GM21447 (cell line): ENCODE measurements around the gene M1AP.
A peak's percentile ranks its signal among the peaks of the same experiment; 100 is the strongest.

ENCODE experiments used
- ATAC-seq: cut with Tn5 transposase; IDR thresholded peaks from one replicate; pipeline ENCODE4 v1.9.1; 2021; ENCODE audit not compliant: unreplicated experiment

M1AP gene, protein sequence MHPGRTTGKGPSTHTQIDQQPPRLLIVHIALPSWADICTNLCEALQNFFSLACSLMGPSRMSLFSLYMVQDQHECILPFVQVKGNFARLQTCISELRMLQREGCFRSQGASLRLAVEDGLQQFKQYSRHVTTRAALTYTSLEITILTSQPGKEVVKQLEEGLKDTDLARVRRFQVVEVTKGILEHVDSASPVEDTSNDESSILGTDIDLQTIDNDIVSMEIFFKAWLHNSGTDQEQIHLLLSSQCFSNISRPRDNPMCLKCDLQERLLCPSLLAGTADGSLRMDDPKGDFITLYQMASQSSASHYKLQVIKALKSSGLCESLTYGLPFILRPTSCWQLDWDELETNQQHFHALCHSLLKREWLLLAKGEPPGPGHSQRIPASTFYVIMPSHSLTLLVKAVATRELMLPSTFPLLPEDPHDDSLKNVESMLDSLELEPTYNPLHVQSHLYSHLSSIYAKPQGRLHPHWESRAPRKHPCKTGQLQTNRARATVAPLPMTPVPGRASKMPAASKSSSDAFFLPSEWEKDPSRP

DNA sequence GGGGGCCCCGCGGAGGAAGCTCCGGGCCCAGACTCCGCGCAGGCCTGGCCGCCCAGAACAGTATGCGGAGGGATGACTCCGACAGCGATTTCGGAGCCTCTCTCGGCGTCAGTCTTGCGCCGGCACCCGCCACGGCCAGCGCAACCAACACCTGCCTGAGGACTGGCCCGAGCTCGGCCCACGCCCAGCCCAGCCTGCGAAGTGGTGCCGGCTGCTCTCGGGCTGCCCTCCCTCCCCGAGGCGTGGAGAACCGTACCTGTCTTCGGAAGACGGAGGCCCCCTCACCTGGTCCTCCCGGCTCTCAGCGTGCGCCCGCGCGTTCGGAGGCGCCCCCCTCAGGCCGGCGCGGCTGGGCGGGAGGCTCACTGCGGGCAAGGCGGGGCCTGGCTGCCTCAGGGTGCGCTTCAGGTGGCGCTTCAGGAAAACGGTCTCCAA lies at the start of gene M1AP:
Gene M1AP (minus strand): TSS at position 322 of the 435 bp plus-strand sequence. CDS start 8,055 bp downstream, outside the sequence.
- no peak for ATAC-seq

DNA sequence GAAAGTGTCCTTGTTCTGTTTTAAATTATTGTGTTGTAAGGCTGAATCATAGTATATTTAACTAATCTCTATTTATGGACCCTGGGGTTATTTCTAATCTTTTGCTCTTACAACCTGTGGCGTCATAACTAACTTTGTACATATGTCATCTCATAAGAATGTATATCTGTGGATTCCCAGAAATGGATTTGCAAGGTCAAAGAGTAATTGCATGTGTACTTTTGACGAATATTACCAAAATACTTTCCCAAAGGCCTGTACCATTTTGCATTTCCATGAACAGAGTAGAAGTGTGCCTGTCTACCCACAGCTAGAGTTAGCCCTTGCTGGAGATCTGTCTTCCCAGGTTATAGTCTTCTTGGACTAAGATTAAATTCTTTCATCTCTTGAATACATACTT lies 48.7 kb upstream of the M1AP start:
- no peak for ATAC-seq

DNA sequence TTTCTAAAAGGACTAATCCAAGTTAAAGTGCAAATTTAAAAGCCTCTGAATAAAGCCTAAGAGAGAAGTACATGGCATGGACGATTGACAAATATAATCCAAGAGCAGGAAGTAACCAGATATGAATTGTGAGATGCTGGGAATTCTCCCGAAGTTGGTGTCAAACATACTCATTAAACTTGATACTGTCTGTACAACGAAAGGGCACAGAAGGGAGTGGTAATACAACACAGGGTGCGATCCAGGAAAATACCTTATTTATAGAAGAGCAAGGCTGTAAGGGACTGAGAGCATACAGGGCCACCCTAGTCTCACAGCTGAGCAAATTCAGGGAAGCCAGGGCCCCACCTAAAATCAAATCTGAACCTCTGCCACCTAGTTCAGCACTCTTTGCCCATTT lies 47.5 kb upstream of the M1AP start:
- ATAC-seq = no peak

DNA sequence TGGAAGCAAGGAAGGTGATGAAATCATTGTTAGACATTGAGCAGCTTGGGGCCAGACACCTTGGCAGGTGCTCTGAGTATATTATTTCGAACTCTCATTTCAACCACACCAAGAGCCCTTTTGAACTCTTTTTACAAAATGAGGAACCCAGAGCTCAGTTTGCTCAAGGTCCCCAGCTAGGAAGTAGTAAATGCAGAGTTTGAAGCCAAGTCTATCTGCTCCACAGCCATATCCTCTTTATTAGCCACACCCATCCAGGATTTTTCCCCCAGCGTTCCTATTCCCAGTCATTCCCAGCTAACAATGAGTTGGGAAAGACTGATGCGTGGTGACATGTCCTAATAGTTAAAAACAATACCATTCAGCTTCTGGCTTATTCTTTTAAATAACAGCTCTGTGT lies 46.2 kb upstream of the M1AP start:
- ATAC-seq = no peak

DNA sequence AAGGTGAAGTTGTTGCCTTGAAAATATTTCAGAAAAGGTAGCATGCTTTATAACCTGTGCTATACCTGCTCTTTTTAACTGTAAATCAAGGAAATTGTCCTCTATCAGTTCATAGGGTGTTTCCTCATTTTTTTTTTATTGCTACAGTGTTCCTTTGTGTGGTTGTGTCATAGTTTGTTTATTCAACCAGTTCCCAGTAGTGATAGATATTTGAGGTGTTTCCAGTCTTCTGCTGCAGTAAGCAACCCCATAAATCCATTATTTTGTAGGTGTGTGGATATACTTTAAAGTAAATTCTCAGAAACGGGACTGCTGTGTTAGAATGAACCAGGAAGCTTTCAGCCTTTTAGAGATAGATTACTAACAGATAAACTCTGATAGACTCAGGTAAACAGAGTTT lies 45.5 kb upstream of the M1AP start:
- ATAC-seq = no peak

DNA sequence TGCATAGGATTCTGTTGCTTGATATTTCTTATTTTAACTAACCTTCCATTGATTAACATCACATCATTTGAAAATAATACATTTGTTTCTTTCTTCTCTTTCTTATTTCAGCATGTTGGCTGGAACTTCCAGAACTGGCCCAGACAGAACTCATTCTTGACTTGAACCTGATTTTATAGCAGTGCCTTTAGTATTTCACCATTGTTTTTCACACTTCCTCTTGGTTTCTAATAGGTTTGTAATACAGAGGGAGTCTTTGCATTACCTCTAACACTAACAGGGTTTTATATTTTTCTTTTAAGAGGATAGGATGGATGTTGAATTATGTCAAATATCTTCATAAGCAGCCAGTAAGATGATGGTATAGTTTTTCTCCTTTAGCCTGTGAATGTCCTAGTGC lies 45.1 kb upstream of the M1AP start:
- ATAC-seq = no peak

DNA sequence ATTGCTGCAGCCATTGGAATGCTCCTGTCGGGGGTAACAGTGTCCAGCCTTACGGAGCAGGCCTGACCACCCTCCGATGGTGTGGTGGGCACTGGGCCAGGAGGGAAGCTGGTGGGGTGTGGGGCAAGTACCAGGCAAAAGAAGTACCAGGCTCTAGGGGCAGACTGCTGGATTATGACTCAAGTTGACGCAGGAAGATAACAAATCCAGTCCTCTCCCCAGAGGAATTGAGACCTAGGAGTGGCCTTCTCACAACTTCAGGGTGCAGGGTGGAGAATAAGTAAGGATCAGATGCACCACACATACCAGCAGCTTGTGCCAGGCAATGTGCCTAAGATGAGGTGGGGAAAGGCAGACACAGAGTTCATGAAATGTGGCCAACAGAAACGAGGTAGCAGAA lies 43.8 kb upstream of the M1AP start:
- ATAC-seq = no peak

DNA sequence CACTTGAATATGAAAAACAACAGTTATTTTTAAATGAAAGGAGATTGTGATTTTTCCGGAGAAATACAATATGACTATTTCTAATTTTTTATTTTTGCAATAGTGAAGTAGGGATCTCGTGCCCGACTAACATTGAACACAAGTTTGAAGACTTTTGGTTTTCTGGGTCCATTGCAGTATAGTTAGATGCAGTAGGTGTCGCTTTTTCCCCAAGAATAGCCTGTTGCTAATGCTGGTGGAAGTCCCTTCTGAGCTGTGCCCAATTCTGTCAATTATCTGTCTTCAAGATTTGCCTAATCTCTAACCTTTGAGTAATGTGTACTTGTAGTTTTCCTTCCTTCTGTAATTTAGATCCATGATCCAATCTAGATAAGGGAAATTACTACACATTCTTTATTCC lies 42.4 kb upstream of the M1AP start:
- peak; percentile 70 for ATAC-seq

DNA sequence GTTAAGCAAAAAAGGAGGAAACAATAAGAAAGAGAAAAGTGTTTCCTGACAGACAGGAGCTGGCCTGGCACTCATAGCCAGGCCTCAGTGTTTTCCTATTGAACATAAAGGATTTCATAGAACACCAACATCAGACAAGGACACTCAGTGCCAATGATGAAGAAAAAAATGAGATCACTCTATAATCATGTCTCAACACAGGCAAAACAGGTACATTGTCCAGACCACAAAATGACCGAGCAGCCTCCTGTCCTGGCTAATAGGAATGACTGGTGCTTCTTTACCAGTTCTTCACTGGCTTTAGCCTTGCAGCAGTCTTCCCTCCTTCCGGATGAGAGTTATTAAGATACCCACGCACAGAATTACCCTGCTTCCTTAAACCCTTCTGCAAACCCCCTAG lies 41.5 kb upstream of the M1AP start:
- no peak for ATAC-seq

DNA sequence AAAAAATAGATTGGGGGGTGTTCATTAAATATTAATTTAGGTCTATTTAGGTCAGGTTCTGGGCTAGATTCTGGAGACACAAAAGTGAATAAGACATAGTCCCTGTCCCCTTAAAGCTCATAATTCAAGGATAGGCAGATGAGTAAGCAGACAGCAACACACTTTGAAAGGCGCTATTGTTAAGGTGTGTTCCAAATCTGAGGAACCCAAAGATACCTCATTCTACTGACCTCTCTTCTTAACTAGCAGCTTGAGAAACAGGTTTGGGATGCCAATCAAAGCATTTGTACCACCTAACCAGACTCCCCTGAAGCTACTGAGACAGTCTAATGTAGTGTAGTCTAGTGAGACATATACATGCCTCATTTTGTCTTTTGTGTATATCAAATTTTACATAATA lies 40.8 kb upstream of the M1AP start:
- ATAC-seq = no peak

DNA sequence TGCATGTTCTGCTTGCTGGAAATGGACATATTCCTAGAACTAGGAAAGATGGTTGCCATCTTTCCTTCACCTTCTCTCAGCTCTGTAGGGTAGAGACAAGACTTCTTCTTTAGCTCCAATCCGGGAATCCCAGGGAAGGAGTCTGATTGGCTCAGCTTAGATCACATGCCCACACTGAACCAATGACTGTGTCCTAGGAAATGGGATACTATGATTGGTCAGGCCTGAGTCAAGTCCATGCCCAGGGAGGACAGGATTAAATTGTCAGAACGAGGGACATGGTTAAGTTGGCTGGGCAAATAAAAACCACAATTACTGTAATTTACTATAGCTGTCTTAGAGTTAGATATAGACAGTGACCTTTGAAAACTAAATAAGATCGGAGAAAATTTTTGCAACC lies 37.3 kb upstream of the M1AP start:
- ATAC-seq = no peak

DNA sequence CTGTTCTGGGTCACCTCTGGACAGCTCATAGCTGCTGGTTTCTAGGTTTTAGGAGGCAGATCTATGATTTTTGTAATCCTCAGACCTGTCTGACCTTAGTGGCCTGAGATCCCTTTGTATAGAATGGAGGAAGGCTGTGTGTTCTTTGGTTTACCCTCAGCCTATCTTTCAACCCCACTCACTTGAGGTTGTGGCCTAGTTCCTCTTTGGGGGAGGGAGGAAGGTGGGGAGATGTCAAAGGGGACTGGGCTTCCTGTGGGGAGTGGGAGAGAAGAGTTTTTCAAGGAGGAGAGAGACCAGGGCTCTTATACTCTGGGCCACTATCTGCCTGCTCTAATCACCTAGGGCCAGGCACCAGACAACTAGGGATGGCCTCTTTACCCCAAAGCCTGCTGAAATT lies 34.4 kb upstream of the M1AP start:
- ATAC-seq = no peak

DNA sequence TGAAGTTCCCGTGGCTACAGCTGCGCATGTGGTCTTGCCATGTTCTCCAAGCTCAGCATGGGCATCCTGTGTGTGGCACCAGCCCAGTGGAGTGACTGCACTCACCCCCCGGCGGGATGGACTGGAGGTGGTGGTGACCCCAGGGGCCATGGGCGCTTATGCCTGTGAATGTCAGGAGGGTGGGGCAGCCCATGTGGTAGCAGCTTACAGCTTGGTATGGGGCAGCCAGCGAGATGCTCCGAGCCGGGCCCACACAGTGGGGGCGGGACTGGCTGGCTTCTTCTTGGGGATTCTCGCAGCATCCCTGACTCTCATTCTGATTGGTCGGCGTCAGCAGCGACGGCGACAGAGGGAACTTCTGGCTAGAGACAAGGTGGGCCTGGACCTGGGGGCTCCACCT lies 31.5 kb upstream of the M1AP start:
- no peak for ATAC-seq

DNA sequence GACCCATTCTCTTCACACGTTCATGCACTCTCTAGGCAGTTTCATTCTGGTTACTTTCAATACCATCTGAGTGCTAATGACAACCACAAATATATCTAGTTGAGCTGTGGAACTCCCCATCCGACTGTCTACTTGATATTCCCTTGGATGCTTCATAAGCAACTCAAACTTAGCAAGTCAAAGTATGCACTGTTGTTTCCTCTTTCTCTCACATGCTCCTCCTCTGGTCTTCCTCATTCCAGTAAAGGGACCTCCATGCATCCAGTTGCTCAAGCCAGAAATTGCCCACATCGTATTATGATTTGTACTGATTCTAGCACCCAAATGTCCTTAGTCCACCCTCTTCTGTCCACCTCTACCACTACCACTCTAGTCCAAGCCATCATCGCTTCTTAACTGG lies 28.2 kb upstream of the M1AP start:
- no peak for ATAC-seq

DNA sequence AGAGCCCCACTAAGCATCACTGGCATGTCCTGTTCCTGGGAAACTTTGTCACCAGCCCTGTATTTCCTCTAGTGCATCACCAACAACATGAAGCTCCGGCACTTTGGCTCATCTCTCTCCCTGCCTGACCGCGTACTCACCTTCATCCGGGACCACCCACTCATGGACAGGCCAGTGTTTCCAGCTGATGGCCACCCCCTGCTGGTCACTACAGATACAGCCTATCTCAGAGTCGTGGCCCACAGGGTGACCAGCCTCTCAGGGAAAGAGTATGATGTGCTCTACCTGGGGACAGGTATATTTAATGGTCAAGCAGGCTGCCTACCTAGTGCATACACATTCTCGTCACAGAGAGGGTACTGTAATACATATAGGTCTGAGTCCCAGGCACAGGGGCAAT lies 27.0 kb upstream of the M1AP start:
- no peak for ATAC-seq

DNA sequence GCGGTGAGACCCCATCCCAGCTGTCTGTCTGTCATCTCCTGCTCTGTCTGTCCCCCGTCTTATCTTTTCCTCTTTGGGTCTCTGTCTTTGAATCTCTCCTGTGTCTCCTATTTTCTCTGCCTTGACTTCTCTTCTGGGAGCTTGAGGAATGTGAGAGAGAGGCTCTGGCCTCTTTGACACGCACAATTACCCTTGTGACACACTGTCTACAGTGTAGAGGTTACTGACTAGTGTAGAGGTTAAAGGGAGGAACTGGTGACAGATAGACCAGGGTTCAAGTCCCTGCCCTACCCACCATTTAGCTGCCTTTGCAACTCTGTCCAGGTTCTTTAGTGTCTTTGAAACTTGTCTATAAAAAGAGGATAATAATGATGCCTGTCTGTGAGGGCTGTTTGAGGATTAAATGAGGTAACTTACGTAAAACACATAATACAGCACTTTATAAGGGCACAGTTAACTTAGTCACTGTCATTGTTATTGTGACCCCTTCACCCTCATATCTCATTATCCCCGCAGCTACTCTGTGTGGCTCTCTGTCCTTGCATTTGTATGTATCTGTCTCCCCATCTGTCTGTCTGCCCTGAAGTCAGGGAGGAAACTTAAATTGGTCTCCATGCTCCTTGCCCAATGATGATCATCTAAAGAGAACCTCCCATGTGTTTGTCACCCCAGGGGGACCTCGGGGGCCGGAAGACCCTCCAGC lies 25.8 kb upstream of the M1AP start:
- no peak for ATAC-seq

DNA sequence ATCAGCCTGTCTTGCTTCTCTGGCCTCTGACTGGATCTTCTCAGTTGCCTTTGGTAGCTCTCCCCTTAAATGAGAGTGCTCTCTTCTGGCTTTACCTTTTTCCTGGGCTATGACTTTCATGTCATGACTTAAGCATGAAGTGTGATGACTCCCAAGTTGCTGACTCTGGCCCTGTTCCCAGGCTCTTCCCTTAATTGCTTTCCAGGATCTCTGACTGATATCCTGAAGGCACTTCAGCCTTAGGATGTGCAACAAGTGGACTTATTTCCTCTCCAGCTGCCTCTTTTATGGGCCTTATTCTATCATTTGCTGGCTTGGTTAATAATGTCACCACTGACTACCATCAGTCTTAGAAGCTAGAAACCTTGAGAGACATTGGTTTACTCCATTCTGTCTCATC lies 23.3 kb upstream of the M1AP start:
- no peak for ATAC-seq

DNA sequence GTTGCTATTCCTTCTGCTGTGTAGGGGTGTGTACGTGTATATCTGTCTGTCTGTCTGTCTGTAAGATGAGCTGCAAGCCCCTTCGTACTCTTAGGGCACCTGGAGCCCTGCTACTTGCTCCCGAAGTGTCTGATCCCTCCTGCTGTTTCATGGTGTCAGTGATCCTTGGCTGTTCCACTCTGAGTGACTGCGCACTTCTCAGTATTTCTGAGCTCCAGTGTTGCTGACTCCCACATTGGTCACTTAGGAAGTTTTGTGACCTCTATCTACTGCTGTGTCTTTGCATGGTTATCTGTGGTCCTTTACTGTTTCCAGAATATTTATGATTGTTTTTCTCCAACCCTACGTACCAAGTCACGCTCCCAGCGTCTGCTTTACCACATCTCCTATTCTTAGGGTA lies 22.1 kb upstream of the M1AP start:
- no peak for ATAC-seq

DNA sequence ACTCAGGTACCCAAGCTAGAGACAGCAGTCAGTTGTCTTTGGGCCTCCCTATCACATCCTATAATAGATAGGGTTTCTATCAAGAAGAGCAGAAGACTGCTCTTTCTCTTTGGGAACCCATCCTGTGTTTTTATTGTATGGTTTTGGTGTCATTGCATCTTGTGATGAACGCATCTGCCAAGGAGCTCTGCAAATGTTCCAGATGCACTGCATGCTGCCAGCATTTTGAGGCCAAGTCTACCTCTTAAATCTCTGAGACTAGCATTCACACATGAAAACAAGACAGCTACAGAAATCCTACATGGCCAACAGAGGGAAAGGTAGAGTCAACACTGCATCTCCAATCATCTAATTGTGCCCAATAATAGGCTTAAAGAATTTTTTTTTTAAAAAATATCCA lies 20.0 kb upstream of the M1AP start:
- ATAC-seq = no peak

DNA sequence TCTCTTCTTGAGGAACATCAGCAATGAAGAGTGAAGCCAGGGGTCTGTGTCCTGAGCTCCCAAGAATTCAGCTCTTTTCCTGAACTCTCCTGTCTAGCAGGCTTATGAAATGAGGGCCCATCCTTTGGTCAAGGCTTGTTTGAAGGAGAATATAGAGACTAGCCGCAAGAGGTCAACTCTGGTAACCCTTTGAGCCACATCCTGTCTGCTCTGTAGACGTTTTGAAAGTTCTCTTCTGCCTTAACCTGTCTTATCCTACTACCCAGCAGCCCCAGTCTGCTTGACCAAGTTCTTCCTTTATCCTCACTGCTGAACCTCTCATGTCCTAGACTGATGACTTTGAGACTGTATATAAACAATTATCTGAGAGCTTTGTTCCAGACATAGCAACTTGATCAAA lies 11.3 kb upstream of the M1AP start:
- ATAC-seq = no peak

DNA sequence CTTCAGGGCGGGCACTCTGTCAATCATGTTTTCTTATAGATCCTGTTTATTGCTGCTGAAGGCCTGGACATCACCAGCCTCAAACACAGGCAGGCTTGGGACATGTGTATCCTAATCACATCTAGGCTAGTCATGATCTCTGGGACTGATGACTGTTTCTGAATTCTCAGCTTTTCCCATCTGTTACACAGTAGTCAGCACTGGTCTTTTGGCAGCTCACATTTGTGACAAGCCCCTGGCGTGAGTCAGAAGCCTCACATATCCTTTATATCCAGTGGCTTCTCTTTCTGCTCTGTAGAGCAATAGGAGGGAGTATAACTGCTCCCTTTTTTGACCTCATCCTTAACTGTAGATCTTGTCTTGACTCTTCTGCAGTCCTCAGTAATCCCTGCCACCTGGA lies 10.4 kb upstream of the M1AP start:
- no peak for ATAC-seq

DNA sequence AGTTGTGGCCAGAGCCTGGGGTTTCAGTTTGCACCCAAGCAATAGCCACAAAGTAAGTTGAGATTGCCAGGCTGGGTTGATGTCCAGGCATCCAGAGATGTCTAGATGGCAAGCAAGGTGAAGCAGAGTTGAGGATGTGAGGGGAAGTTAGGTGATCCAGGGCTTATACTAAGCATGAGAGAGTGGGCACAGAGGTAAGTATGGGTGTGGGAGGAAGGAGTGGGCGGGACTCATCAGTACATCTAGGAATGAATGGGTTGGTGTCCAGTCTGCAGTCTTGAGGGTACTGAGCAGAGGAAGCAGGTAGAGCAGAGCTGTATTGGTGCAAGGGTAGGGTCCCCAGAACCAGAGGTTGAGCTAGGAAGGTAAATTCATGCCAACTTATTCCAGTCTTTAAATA lies 7.4 kb upstream of the M1AP start:
- ATAC-seq = no peak
